Subcutaneous abdominal adipose tissue (tissue), 5 donors: ENCODE results near the gene KRT32.
"Not testable (repeated sequence)": the region's sequence is repeated elsewhere in the genome, so short reads cannot be mapped to it uniquely, and the experiment has no call there.

Source experiments
- H3K27ac ChIP-seq: one replicate; pipeline ENCODE4 v1.7.0; 2013; ENCODE audit warnings: low read depth, mild to moderate bottlenecking, inconsistent platforms, low read length, moderate library complexity
- H3K27me3 ChIP-seq, 5 donors: one replicate each; pipeline ENCODE4 v1.7.0; 2013; ENCODE audit warnings: low read length in 5 of 5, inconsistent platforms in 1 of 5; ENCODE audit not compliant: control insufficient read depth in 5 of 5, insufficient read depth in 4 of 5
- H3K36me3 ChIP-seq, 5 donors: one replicate each; pipeline ENCODE4 v1.7.0; 2013; ENCODE audit warnings: low read length in 5 of 5; ENCODE audit not compliant: control insufficient read depth in 5 of 5, insufficient read depth in 5 of 5
- H3K4me1 ChIP-seq, 5 donors: one replicate each; pipeline ENCODE4 v1.7.0; 2013; ENCODE audit warnings: low read length in 5 of 5, mild to moderate bottlenecking in 3 of 5, moderate library complexity in 1 of 5; ENCODE audit not compliant: control insufficient read depth in 5 of 5, insufficient read depth in 5 of 5
- H3K4me3 ChIP-seq, 5 donors: one replicate each; pipeline ENCODE4 v1.7.0; 2013; ENCODE audit warnings: low read length in 5 of 5, low read depth in 1 of 5
- H3K9ac ChIP-seq, 5 donors: one replicate each; pipeline ENCODE4 v1.7.0; 2013; ENCODE audit warnings: low read length in 5 of 5, mild to moderate bottlenecking in 4 of 5, moderate library complexity in 3 of 5
- H3K9me3 ChIP-seq, 5 donors: one replicate each; pipeline ENCODE4 v1.7.0; 2013; ENCODE audit warnings: low read length in 5 of 5; ENCODE audit not compliant: control insufficient read depth in 5 of 5
- donor health status: healthy.
- donor health status: healthy.
- donor health status: healthy.
- donor health status: healthy.
- donor health status: healthy.

KRT32 gene

GRCh38 chr17:41437254-41437653 lies 29.9 kb downstream of the KRT32 start:
- Histone ChIP-seq H3K36me3 (no peaks in the 10 kb centered on the region), H3K27me3 (peaks cover 0 to 3% (median 0%) of the 10 kb centered on the region in 5 donors), H3K4me1 (no peaks in the 10 kb centered on the region), H3K4me3 (no peak overlapping the region), H3K9ac (no peak overlapping the region), H3K27ac (no peak overlapping the region), H3K9me3 (no peaks in the 10 kb centered on the region)

- H3K9ac ChIP-seq: no peak overlapping the region
- H3K4me3 ChIP-seq: no peak overlapping the region
- H3K27me3 ChIP-seq: peaks cover 3 to 8% (median 4%) of the 10 kb centered on the region in 5 donors
- H3K4me1 ChIP-seq: no peaks in the 10 kb centered on the region
- H3K9me3 ChIP-seq: no peaks in the 10 kb centered on the region
- H3K36me3 ChIP-seq: no peaks in the 10 kb centered on the region
- H3K27ac ChIP-seq: no peak overlapping the region
These were observed 32.8 kb downstream of the KRT32 start for GRCh38 chr17:41434415-41434814.

- Histone ChIP-seq H3K4me1 (no peaks in the 10 kb centered on the region), H3K27me3 (peaks cover 3 to 8% (median 5%) of the 10 kb centered on the region in 5 donors), H3K4me3 (no peak overlapping the region), H3K9me3 (no peaks in the 10 kb centered on the region), H3K9ac (no peak overlapping the region), H3K36me3 (no peaks in the 10 kb centered on the region), H3K27ac (no peak overlapping the region)
These were observed 33.2 kb downstream of the KRT32 start for GRCh38 chr17:41434005-41434404.

GRCh38 chr17:41433586-41433985 lies 33.6 kb downstream of the KRT32 start:
- H3K4me1 ChIP-seq: no peaks in the 10 kb centered on the region
- H3K9me3 ChIP-seq: no peaks in the 10 kb centered on the region
- H3K36me3 ChIP-seq: no peaks in the 10 kb centered on the region
- H3K9ac ChIP-seq: no peak overlapping the region
- no peak overlapping the region for H3K27ac ChIP-seq
- peaks cover 3 to 8% (median 5%) of the 10 kb centered on the region in 5 donors for H3K27me3 ChIP-seq
- H3K4me3 ChIP-seq: no peak overlapping the region

GRCh38 chr17:41430376-41430775 lies 36.8 kb downstream of the KRT32 start:
- not testable (repeated sequence) for H3K27me3 ChIP-seq, H3K9ac ChIP-seq, H3K4me1 ChIP-seq, H3K9me3 ChIP-seq, H3K4me3 ChIP-seq, H3K36me3 ChIP-seq, H3K27ac ChIP-seq

GRCh38 chr17:41429667-41430066 lies 37.5 kb downstream of the KRT32 start:
- no peaks in the 10 kb centered on the region for H3K9me3 ChIP-seq
- no peaks in the 10 kb centered on the region for H3K4me1 ChIP-seq
- no peak overlapping the region for H3K9ac ChIP-seq
- H3K27me3 ChIP-seq: peaks cover 3 to 8% (median 5%) of the 10 kb centered on the region in 5 donors
- no peak overlapping the region for H3K27ac ChIP-seq
- no peak overlapping the region for H3K4me3 ChIP-seq
- no peaks in the 10 kb centered on the region for H3K36me3 ChIP-seq

GRCh38 chr17:41428591-41429291 lies 38.4 kb downstream of the KRT32 start:
- no peaks in the 10 kb centered on the region for H3K9me3 ChIP-seq
- no peak overlapping the region for H3K9ac ChIP-seq
- H3K36me3 ChIP-seq: no peaks in the 10 kb centered on the region
- H3K4me1 ChIP-seq: no peaks in the 10 kb centered on the region
- H3K4me3 ChIP-seq: no peak overlapping the region
- no peak overlapping the region for H3K27ac ChIP-seq
- peaks cover 3 to 5% (median 5%) of the 10 kb centered on the region in 5 donors for H3K27me3 ChIP-seq

- Histone ChIP-seq H3K36me3 (no peaks in the 10 kb centered on the region), H3K27ac (no peak within 1 kb of the TSS), H3K9ac (no peak within 1 kb of the TSS), H3K27me3 (peaks cover 0 to 6% (median 2%) of the 10 kb centered on the region in 5 donors), H3K9me3 (no peaks in the 10 kb centered on the region), H3K4me3 (no peak within 1 kb of the TSS), H3K4me1 (no peaks in the 10 kb centered on the region)
These were observed 43.0 kb downstream of the KRT32 start, which contains the start of gene KRT37 for GRCh38 chr17:41424111-41424635. KRT37 (minus strand) TSS chr17:41424585; CDS start chr17:41424523, 62 bp downstream.

GRCh38 chr17:41422586-41422985 lies 44.6 kb downstream of the KRT32 start:
- not testable (repeated sequence) for H3K27me3 ChIP-seq, H3K4me3 ChIP-seq, H3K4me1 ChIP-seq, H3K36me3 ChIP-seq, H3K9me3 ChIP-seq, H3K27ac ChIP-seq, H3K9ac ChIP-seq

GRCh38 chr17:41421617-41422016 lies 45.6 kb downstream of the KRT32 start:
- Histone ChIP-seq H3K36me3 (no peaks in the 10 kb centered on the region), H3K4me1 (no peaks in the 10 kb centered on the region), H3K9ac (no peak overlapping the region), H3K9me3 (no peaks in the 10 kb centered on the region), H3K4me3 (no peak overlapping the region), H3K27ac (no peak overlapping the region), H3K27me3 (peaks cover 0 to 8% (median 2%) of the 10 kb centered on the region in 5 donors)
